GM19463 (cell line): ENCODE measurements around the gene INTS11.

ENCODE experiments used
- ATAC-seq: cut with Tn5 transposase; IDR thresholded peaks from one replicate; pipeline ENCODE4 v1.9.1; 2021; ENCODE audit warnings: mild to moderate bottlenecking, moderate library complexity; ENCODE audit not compliant: unreplicated experiment

Gene INTS11

DNA sequence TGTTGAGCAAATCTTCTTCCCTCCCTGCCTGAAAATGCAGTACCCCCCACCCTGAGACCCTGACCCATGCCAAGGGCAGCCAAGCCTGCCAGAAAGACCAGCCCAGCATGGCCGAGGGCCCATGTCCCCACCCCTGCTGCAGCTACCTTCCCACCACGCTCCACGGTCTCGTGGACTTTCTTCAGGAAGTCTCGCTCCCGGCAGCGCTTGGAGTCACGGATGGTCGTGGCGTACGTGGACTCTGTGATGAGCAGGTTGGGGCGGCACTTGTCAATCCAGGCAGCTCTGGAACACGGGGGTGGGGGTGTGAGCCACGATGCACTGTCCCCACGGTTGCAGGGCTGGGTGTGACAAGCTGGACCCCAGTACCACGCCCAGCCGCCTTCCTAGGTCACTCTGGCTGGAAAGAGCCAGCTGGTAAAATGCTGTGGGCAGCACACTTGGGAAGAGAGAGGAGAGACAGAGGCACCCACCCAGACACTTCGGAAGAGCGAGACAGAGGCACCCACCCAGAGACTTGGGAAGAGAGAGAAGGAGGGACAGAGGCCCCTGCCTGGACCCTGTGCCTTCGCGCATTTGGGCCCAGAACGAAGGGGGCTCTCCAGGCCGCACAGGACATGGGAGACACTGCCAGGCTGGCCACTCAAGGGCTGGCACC lies 9.7 kb downstream of the INTS11 start:
- ATAC-seq: no peak

DNA sequence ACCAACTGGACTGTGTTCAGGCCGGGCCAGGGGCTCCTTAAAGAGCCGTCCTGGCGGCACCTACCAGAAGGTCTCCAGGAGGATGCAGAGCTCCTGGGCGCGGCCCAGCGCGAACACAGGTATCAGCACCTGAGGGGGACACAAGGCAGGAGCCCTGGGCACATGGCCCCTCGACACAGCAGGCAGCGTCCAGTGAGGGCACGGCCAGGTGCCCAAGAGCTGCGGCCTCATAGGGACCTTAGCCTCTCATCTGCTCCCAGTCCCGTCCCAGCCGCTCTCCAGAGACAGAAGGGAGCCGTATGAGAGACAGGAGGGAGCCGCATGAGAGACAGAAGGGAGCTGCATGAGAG lies 10.2 kb downstream of the INTS11 start:
- ATAC-seq: no peak

DNA sequence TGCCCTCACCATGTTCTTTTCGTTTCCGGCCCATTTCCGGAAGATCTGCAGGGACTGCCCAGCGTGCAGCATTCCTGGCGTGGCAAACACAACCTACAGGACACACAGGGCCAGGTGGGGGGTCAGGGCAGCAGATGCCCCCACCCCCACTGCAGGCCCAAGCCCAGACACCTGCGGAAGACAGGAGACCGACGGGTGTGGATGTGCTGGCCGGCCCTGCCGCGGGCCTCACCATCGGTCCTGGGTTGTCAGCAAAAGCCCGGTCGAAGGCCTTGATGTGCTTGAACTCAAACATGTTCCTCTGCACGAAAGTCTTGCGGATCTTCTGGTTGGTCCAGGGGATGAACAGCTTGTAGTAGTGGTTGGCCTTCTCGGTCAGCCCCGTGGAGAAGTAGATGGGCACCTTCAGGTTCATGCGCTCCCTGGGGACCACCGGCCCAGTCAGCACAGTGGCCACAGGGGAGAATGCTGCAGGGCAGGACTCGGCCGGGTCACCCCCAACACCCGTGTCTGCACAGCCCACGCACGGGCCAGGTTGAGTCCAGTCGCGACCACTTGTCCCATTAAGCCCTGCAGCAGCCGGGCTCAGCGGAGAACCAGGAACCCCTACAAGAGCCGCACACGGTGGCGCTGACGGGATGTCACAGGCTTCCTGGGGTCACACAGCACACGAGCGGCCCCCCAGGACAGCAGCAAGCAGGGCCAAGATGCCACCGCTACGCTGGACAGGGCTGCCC lies 10.8 kb downstream of the INTS11 start:
- no peak for ATAC-seq

- no peak for ATAC-seq
Observed at GRCh38 chr1:1312450-1313314, 11.8 kb downstream of the INTS11 start.

DNA sequence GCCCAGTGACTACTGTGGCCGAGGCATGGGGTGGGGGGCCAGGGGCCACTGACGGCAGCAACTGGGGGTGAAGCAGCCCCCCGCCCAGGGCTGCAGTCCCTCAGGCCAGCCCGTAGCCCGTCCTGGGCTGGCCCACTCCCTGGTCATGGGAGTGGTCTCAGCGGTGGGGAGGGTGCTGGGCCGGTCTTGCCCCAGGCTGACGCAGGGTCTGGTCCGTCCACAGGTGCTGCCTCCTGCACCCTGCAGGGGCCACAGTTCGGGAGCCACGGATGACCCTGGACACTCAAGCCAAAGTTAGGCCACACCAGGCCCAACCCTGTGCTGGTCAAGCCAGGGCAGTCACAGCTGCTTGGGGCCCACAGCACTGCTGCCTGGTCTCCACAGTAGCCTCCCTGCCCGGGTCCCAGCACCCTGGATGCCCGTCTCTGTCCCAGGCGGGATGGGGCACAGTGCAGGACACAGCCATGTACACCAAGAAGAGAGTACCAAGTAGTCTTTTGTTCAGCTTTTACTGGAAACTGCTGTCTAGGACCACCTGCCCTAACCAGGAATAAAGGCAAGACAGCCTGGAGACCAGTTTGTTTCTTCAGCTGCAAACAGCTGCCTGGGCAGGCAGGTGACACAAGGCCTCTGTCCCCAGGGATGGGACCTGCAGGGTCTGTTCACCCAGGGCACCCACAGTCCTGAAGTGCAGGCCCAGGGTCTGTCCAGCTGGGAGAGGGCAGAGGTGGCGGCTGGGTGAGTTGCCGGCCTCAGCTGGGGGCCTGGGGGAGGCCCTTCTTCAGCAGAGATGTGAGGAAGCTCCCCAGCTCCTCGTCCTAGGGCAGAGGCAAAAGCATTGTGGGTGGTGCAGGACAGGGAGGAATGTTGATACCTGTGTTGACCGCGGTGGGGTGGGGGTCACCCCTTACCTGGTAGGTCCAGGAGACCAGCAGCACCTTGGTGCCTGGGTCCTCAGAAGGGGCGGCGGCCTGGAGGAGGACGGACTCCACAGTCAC lies 13.1 kb downstream of the INTS11 start:
- no peak for ATAC-seq

- ATAC-seq: no peak
Observed at GRCh38 chr1:1310476-1311053, 13.9 kb downstream of the INTS11 start.

- no peak for ATAC-seq
Observed at GRCh38 chr1:1310109-1310385, 14.4 kb downstream of the INTS11 start.

GRCh38 chr1:1309251-1310108 lies 15.0 kb downstream of the INTS11 start:
- no peak for ATAC-seq

DNA sequence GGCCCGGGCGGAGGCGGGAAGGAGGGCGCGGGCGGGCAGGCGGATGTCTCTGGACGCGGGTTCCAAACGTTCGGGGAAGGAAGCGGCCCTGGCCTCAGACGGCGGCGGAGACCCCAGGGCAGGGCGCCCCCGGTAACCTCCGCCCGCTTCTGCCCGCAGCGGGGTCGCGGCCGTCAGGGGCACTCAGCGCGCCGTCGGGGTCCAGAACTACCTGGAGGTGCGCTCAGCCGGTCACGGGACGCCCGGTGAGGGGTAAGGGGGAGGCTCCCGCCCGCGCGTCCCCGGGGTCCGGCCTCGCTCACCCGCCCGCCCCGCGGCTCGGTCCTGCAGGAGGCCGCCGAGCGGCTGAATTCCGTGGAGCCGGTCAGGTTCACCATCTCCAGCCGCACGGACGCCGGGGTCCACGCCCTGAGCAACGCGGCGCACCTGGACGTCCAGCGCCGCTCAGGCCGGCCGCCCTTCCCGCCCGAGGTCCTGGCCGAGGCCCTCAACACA lies 15.7 kb downstream of the INTS11 start:
- ATAC-seq: no peak

DNA sequence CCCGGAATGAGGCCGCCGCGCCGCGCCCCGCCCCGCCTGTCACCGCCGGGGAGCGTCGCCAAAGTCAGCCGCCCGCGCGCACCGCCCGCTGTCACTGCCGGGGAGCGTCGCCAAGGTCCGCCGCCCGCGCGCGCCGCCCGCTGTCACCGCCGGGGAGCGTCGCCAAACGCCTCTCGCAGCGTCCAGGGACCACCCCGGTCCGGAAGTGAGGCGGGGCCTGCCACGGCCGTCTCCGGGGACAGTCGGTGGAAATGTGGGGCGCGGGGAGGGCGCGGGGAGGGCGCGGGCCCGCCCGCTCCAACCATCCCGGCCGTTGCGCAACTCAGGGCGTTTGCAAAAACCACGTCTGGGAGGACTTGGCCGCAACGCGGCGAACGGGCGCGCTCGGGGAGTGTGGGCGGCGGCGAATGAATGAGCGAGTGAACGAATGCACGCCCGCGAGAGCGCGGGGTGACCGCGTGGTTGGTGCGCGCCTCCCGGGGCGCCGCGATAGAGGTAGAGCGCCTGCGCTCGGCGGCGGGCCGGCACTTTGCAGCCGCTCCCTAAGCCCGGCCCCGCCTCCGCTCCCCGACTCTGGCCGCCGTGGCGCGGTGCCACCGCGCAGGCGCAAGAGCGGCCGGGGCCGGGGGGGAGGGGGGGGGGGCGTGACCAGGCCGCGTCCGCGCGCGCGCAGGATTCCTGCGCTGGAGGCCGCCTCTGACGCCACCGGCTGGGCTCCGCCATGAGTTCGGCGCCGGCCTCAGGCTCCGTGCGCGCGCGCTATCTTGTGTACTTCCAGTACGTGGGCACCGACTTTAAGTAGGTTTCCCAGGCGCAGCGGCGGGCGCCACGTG lies 16.3 kb downstream of the INTS11 start, which contains the start of the genes ACAP3 and PUSL1:
Gene ACAP3, minus strand, starts transcription at position 8 of the 833 bp plus-strand sequence. CDS start 115 bp downstream, outside the sequence.
Gene PUSL1, plus strand, starts transcription at position 675 of the 833 bp plus-strand sequence. Its CDS starts 47 bp downstream, at position 722.
- peak; percentile 59 for ATAC-seq

- ATAC-seq: peak; percentile 1
Observed at GRCh38 chr1:1307261-1307922, 17.1 kb downstream of the INTS11 start.

DNA sequence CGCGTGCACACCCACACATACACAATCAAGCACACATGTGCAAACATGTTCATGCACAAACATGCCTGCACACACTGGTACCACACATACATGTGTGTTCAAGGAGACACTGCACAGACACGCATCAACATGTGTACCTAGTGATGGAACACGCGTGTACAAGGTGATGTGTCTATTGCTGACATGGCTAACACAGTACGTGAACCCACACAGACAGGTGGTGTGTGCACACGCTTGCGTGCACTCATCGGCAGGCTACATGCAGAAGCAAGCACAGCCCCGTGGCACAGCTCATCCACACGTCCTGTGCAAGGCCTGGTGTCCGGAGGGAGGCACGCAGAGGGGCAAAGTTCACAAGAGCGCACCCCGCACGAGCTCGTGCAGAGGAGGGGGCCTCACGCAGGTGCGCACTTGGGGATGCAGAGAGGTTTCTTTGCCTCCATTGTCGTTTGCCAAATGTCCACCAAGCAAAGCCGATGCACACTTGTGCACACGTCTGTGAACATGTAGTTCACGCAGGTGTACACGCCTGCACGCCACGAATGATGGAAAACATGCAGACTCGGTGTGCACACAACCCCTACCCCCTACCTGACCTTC lies 17.7 kb downstream of the INTS11 start:
- no peak for ATAC-seq

DNA sequence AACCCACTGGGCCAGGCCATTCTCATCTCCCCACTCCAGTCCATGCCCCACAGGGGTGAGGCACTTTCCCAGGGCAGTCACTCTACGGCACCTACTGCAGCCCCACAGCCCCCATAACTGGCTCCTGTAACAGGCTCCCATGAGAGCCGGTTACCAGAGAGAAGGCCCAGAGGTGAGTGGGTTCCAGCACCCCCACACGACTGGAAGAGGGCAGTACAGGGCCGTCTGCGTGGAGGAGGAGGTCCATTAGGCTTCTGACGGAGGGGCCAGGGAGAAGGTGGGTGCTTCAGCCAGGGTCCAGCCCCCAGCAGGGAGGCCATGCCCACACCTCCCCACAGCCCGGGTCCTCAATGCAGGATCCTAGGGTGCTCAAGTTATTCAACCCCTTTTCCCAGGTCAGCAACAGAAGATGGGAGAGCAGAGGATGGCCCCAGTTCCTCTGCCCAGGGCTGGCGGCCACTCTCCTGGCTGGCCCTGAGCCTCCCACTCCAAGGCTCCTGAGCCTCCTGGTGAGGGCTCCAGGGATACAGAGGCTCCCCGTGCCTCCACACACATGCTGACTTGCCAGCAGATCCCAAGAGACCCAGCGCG lies 18.3 kb downstream of the INTS11 start:
- ATAC-seq: no peak

DNA sequence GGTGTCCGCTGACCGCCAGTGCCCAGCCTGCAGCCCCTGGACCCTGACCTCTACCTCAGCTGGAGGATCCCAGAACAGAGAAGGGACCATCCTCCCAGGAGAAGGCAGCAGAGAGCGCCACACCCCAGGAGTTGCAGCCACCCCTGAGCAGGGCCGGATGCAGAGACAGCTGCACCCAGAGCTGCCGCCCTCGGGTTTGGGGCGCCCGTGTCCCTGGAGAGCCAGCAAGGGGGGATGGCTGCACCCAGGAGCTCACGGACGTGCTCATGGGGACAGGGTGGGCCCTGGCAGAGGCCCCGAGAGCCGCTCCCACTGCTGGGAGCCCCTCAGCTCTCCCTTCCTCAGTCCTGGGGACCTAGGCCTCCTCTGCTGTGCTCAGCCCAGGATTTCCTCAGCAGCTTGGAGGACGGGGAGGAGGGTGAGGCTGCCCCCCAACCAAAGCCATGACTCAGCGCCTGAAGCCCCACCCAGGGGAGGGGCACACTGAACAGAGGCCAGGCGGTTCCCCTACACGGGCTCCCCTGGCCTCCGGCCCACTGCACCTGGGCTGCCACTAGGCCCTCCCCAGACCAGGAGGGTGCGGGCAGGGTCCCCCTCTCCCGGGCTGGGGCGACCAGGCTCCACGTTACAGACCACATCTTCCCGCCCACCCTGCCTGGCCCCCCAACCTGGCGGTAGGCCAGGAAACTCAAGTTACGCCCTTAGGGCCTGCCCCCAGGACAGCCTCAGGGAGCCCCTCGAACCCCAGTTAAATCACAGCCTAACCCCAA lies 19.0 kb downstream of the INTS11 start:
- no peak for ATAC-seq

DNA sequence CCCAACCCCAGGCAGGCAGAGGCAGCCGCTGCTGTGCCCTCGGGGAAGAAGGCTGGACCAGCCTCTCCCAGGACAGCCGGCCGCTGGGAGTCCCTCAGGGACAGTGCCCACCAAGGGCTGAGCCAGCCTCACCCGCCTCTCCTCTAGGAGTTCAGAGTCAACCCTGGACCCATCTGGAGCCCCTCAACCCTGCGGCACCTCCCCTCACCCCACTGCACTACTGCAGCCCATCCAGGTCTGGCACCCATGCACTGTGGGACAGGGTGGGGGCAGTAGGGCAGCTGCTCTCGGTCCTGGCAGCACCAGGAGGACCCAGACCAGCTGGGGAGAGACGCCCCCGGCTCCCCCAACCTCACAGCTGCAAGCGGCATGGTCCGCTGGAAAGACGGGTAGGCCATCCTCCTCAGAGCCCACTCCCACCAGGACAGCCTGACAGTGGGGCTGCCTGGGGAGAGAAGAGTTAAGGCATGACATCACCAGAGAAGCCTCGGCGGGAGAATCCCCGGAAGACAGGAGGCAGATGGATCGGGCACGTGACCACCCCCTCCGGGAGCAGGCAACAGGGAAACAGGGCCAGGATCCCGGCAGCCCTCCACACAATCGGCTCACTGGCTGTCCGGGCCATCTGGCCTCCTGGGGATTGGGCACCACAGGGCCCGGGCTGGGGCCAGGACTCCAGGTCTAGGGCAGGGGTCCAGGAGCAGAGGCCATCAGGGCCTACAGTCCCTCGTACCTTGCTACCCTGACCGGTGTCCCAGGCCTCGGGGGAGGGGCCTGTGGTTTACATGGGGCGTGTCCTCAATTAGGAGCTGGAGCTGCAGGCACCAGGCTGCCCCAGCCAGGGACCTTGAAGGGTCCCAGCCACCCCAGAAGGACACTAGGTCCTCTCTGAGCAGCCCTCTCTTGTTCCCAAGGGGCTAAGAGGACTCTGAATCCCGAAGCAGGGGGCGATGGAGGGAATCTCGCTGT lies 19.8 kb downstream of the INTS11 start:
- ATAC-seq: no peak
